ENCODE measurements around the gene PAX5. TPM values are rescaled to one million over a fixed set of nuclear protein-coding genes. Genes with fewer than 3 reads are reported as not detected.

The PAX5 gene
- total RNA-seq, 1 donor from 2014 or later = 1.3 TPM

GRCh38 chr9:36874921-36875320 lies 159.1 kb downstream of the PAX5 start:
- Mint-ChIP-seq H3K27me3 (ENCODE audit: unreplicated experiment) (peaks cover 8% of the 10 kb centered on the region), H3K9me3 (ENCODE audit: unreplicated experiment) (no peaks in the 10 kb centered on the region), H3K4me1 (ENCODE audit: unreplicated experiment) (peaks cover 3% of the 10 kb centered on the region), H3K27ac (ENCODE audit: unreplicated experiment) (no peak overlapping the region), H3K4me3 (ENCODE audit: unreplicated experiment) (no peak overlapping the region), H3K36me3 (ENCODE audit: low read depth, unreplicated experiment) (peaks cover 3% of the 10 kb centered on the region)
- TF ChIP-seq CTCF (IDR thresholded peaks at IDR 0.05; ENCODE audit: unreplicated experiment) = no peak
- DNase-seq (ENCODE audit: low spot score) = no peak

- Mint-ChIP-seq H3K9me3 (ENCODE audit: unreplicated experiment) (no peaks in the 10 kb centered on the region), H3K4me3 (ENCODE audit: unreplicated experiment) (no peak overlapping the region), H3K27ac (ENCODE audit: unreplicated experiment) (no peak overlapping the region), H3K36me3 (ENCODE audit: low read depth, unreplicated experiment) (peaks cover 3% of the 10 kb centered on the region), H3K4me1 (ENCODE audit: unreplicated experiment) (peaks cover 3% of the 10 kb centered on the region), H3K27me3 (ENCODE audit: unreplicated experiment) (peaks cover 12% of the 10 kb centered on the region)
- no peak for TF ChIP-seq CTCF (IDR thresholded peaks at IDR 0.05; ENCODE audit: unreplicated experiment)
- no peak for DNase-seq (ENCODE audit: low spot score)
Measured at GRCh38 chr9:36874261-36874660, 159.8 kb downstream of the PAX5 start.

- H3K36me3 Mint-ChIP-seq (ENCODE audit: low read depth, unreplicated experiment) = peaks cover 2% of the 10 kb centered on the region
- H3K27me3 Mint-ChIP-seq (ENCODE audit: unreplicated experiment) = peaks cover 12% of the 10 kb centered on the region
- H3K4me3 Mint-ChIP-seq (ENCODE audit: unreplicated experiment) = no peak overlapping the region
- peak; percentile 70 for DNase-seq (ENCODE audit: low spot score)
- TF ChIP-seq CTCF (IDR thresholded peaks at IDR 0.05; ENCODE audit: unreplicated experiment) = peak; percentile 89
- no peak overlapping the region for H3K27ac Mint-ChIP-seq (ENCODE audit: unreplicated experiment)
- H3K9me3 Mint-ChIP-seq (ENCODE audit: unreplicated experiment) = no peaks in the 10 kb centered on the region
- peaks cover 3% of the 10 kb centered on the region for H3K4me1 Mint-ChIP-seq (ENCODE audit: unreplicated experiment)
Measured at GRCh38 chr9:36873247-36873875, 160.7 kb downstream of the PAX5 start.

GRCh38 chr9:36872641-36873040 lies 161.4 kb downstream of the PAX5 start:
- H3K36me3 Mint-ChIP-seq (ENCODE audit: low read depth, unreplicated experiment) = no peaks in the 10 kb centered on the region
- peaks cover 6% of the 10 kb centered on the region for H3K4me1 Mint-ChIP-seq (ENCODE audit: unreplicated experiment)
- H3K27ac Mint-ChIP-seq (ENCODE audit: unreplicated experiment) = no peak overlapping the region
- no peaks in the 10 kb centered on the region for H3K9me3 Mint-ChIP-seq (ENCODE audit: unreplicated experiment)
- TF ChIP-seq CTCF (IDR thresholded peaks at IDR 0.05; ENCODE audit: unreplicated experiment) = no peak
- no peak overlapping the region for H3K4me3 Mint-ChIP-seq (ENCODE audit: unreplicated experiment)
- peaks cover 14% of the 10 kb centered on the region for H3K27me3 Mint-ChIP-seq (ENCODE audit: unreplicated experiment)
- DNase-seq (ENCODE audit: low spot score) = no peak

- H3K4me3 Mint-ChIP-seq (ENCODE audit: unreplicated experiment) = no peak overlapping the region
- H3K27ac Mint-ChIP-seq (ENCODE audit: unreplicated experiment) = no peak overlapping the region
- no peaks in the 10 kb centered on the region for H3K36me3 Mint-ChIP-seq (ENCODE audit: low read depth, unreplicated experiment)
- H3K4me1 Mint-ChIP-seq (ENCODE audit: unreplicated experiment) = peaks cover 8% of the 10 kb centered on the region
- peaks cover 14% of the 10 kb centered on the region for H3K27me3 Mint-ChIP-seq (ENCODE audit: unreplicated experiment)
- DNase-seq (ENCODE audit: low spot score) = no peak
- no peak for TF ChIP-seq CTCF (IDR thresholded peaks at IDR 0.05; ENCODE audit: unreplicated experiment)
- no peaks in the 10 kb centered on the region for H3K9me3 Mint-ChIP-seq (ENCODE audit: unreplicated experiment)
Measured at GRCh38 chr9:36871606-36872005, 162.5 kb downstream of the PAX5 start.

Data from endothelial cell (in vitro differentiated cells).